Hypothalamus (tissue), 51 donors: ENCODE data around the gene TRAF1.

Experiments used
- DNase-seq, 51 donors: peaks; one replicate each; lab custom pipeline; 2025; lab: John Stamatoyannopoulos, UW

TRAF1 gene

GRCh38 chr9:120874226-120875194, 52.1 kb downstream of the TRAF1 start:
- no peak for DNase-seq

GRCh38 chr9:120873512-120873911, 53.1 kb downstream of the TRAF1 start:
- no peak for DNase-seq

DNA sequence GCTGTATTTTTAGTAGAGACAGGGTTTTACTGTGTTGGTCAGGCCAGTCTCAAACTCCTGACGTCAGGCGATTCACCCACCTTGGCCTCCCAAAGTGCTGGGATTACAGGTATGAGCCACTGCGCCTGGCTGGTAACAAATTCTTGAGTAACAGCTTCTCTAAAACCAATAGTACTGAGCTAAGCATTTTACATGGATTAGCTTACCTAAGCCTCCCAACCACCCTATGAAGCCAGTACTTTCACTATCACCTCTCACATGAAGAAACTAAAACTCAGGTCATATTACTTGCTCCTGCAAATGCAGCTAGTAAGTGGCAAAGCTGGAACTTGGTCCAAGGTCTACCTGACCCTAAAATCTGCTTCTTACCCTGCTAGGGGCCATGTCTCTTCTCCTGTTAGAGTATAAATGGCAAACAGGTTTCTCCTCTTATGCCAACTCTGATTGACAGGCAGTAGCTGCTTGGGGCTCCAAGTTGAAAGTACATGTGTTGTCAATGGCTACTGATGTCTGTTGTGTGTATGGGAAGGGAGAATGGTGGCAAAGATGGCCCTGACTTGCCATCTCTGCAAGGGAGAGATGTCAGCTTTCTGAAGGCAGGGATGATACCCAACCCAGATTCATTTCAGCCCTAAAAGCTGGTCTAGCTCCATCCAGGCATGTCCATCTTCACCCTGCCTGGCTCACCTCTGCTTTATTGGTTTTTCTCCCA, 53.6 kb downstream of the TRAF1 start:
- no peak for DNase-seq

- DNase-seq: no peak
Measured at GRCh38 chr9:120870206-120870605, 56.4 kb downstream of the TRAF1 start.

GRCh38 chr9:120869726-120870125, 56.9 kb downstream of the TRAF1 start:
- no peak for DNase-seq

DNA sequence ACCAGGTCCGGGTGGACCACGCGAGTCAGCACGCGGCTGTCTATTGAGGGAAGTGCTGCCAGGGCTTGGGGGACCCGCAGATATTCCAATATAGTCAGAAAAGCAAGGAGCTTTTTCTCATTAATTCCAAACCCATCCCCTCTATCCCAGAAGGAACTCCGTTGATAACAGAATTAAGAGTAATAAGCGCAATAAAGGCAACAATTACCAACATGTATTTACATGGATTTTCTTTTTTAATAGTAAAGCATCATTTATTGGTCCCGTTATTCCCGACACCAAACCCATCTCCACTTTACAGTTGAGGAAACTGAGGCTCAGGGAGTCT, 57.3 kb downstream of the TRAF1 start:
- no peak for DNase-seq

DNA sequence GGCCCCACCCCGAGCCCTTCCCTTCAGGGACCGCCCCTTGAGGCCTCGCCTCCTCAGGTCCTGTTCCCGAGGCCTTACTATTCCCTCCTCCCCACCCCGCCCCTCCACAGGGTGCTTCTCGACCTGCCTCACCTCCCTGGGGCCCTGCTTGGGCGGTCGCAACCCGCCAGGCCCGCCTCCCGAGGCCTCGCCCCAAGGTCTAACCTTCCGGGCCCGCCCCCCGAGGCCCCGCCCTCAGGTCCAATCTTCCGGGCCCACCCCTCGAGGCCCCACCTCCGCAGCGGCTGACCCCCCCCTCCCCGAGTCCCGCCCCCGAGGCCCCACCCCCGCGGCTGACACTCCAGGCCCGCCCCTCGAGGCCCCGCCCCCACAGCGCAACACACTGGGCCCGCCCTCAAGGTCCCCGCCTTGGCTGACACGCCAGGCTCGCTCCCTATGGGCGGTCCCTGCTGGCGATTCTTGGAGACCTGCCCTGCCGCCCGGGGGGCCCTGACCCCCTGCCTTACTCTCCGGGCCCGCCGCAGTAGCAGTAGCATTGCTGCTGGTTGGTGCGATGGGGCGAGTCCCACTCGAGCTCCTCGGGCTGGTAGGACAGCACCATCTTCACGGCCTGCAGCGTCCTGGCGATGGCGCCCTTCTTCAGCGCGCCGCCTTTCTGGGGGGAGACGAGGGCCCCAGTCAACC, 57.8 kb downstream of the TRAF1 start:
- peak; percentile 50 to 97 (median 87) for DNase-seq

- peak in 1 of 51 donors; percentile 68 for DNase-seq
Measured at GRCh38 chr9:120868339-120868675, 58.3 kb downstream of the TRAF1 start.

DNA sequence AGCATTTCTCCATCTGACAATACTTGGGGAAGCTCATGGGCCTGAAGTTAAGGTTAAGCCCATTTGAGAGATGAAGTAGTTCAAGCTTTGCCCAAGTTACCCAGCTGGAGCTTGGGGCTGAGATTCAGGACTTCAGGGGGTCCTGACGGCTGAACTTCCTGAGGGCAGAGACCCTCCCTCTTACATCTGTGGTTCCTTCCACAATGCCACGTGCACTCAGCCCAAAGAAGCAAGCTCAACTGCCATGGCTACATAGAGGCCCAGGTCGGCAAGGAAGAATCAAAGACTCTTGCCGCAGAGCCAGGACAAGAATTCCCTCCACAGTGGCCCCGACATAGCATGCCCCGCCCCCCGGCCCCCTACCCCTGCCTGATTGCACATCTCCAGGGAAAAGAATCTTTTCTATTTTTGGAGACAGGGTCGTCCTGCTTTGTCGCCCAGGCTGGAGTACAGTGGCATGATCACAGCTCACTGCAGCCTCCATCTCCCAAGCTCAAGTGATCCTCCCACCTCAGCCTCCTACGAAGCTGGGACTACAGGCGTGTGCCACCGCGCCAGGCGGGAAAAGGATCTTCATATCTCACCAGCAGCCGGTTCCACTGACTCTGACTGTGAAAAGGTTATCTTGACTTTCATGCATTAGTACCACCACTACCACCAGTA, 58.8 kb downstream of the TRAF1 start:
- DNase-seq: no peak

- DNase-seq: no peak
Measured at GRCh38 chr9:120866651-120867050, 59.9 kb downstream of the TRAF1 start.

DNA sequence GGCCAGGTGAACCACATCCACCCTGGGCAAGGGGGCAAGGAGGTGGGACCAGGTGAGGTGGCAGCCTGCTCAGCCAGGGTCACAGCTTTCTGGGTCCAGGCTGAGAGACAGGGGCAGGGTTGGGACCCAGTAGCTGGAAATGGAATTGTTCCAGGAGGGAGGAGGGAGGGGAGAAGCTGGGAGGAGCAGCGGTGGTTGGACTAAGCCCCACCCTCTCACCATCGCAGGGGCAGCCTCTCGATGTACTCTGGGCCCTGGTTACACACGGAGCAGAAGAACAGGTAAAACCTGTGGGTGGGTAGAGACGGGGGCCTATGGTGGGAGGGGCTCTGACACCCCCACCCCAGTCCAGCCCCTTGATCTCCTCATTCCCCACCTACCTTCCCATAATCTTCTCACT, 60.8 kb downstream of the TRAF1 start:
- DNase-seq: no peak

DNA sequence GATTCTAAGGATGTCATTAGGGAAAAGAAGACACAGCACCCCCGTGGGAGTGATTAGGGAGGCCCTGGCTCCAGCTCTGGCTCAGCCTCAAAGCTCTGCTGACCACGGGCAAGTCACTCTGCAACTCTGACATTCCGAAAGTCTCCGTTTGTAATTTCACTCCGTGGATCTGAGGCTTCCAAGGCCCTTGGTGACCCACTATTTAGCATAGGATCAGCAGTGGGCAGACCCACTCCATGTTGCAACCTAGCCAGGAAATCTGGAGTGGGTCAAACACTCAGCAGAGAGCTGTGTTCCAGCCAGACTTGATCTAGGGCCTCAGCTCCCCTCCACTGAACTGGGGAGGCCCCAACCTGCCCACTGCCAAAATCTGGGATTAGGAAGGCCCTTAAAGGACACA, 61.4 kb downstream of the TRAF1 start:
- no peak for DNase-seq

- DNase-seq: no peak
Measured at GRCh38 chr9:120864719-120865118, 61.9 kb downstream of the TRAF1 start.

DNA sequence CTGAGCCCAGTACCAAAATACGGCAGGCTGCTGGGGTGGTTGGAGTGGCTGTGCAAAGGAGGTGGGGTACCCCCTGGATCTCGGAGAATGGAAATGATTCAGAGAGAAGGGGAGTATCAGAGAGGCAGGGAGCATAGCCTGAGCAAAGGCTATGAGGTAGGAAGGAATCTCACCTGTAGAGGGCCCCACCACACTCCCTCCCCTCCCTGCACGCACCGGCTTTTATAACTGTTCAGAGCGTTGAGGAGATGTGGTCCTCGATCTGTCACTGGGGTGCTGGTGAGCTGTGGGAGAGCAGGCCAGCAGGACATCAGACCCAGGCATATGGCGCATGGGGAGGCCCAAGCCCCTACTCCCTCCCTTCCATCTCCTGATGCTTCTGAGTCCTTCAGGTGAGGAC, 62.8 kb downstream of the TRAF1 start:
- DNase-seq: no peak

- no peak for DNase-seq
Measured at GRCh38 chr9:120862452-120862851, 64.1 kb downstream of the TRAF1 start.

DNA sequence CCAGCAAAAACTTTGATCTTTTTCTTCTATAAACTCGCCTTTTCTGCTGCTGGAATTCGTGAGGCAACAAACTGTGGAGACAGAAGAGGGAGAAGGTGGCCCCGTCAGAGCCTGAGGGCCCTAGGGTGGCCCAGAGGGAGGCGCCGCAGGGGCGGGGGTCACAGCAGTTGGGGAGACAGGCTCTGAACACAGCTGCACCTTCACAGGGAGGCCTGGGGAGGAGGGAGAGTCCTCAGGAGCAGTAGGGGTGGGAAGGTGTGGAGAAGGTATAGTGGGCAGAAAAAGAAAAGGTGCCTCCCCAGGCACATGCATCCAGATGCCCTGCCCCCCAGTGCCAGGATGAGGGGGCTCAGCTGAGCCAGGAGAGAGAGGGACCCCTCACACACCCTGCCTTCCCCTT, 64.7 kb downstream of the TRAF1 start:
- no peak for DNase-seq

GRCh38 chr9:120860083-120860482, 66.5 kb downstream of the TRAF1 start:
- DNase-seq: no peak

GRCh38 chr9:120859361-120859760, 67.2 kb downstream of the TRAF1 start:
- no peak for DNase-seq

GRCh38 chr9:120857902-120858301, 68.7 kb downstream of the TRAF1 start:
- DNase-seq: no peak

DNA sequence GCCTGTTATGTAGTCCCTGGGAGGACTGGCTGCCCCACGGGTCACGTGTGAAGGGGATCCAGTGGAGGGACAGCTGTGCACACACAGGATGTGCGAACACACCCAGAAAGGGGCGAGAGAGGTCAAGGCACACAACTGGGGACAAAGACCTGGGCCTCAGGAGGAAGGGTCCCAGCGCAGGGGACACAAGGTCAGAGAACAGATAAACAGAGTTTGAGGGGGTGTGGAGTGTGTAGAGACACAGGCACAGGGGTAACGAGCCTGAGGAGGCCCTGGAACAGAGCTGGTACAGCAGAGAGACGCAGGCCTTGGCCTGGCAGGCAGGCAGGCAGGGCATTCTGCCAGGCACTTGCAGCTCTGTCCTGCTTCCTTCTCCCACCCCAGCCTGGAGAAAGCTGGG, 69.1 kb downstream of the TRAF1 start:
- DNase-seq: peak in 8 of 51 donors; percentile 9 to 31 (median 20)

- no peak for DNase-seq
Measured at GRCh38 chr9:120856700-120857099, 69.9 kb downstream of the TRAF1 start.
